ENCODE data around the gene DLL4.

- TF ChIP-seq JUND (IDR thresholded peaks at IDR 0.05; ENCODE audit: low read depth, low read length) (no peak), NR2C1 (IDR thresholded peaks at IDR 0.05) (no peak), ATF2 (IDR thresholded peaks at IDR 0.05; ENCODE audit: low read length) (no peak), CUX1 (IDR thresholded peaks at IDR 0.05; ENCODE audit: insufficient replicate concordance, low read depth, low read length) (no peak), POLR2A (IDR thresholded peaks at IDR 0.05; ENCODE audit: low read depth, low read length) (no peak), USF2 (IDR thresholded peaks at IDR 0.05; ENCODE audit: borderline replicate concordance, low read depth, low read length) (no peak), CTCF (IDR thresholded peaks at IDR 0.05 in 2 of 3, conservative IDR thresholded peaks at IDR 0.05 in 1 of 3; ENCODE audit: control insufficient read depth in 2 of 3, extremely low read depth in 1 of 3, insufficient read depth in 1 of 3, low read depth in 3 of 3, low read length in 3 of 3) (no peak), NR2C2 (IDR thresholded peaks at IDR 0.05; ENCODE audit: borderline replicate concordance, control insufficient read depth, insufficient read length, low read depth) (no peak), CREB1 (IDR thresholded peaks at IDR 0.05; ENCODE audit: low read depth) (no peak), CHD2 (IDR thresholded peaks at IDR 0.05; ENCODE audit: borderline replicate concordance, low read depth, low read length) (no peak), LARP7 (IDR thresholded peaks at IDR 0.05) (no peak), MXI1 (IDR thresholded peaks at IDR 0.05; ENCODE audit: low read depth, low read length) (no peak)
Measured at GRCh38 chr15:40978562-40978961, 49.4 kb downstream of the DLL4 start.

Data from GM12878 (cell line).